Fibroblast of pulmonary artery (primary cell): ENCODE results near the gene YPEL5.

ENCODE experiments used
- DNase-seq: peaks from one replicate; pipeline ENCODE4 v3.0.0-alpha.2; 2010; ENCODE audit warnings: low read depth
- H3K4me3 ChIP-seq: replicated peaks from 2 replicates; pipeline ENCODE4 v1.5.1; 2011; ENCODE audit warnings: low read depth, mild to moderate bottlenecking, control low read depth, low read length, moderate library complexity
- TF ChIP-seq, protein P1 (sequence below): IDR thresholded peaks from 2 replicates; pipeline ENCODE4 v1.5.1; 2011; ENCODE audit warnings: mild to moderate bottlenecking, control low read depth, low read length, inconsistent platforms; ENCODE audit errors: missing control alignments

YPEL5 gene

DNA sequence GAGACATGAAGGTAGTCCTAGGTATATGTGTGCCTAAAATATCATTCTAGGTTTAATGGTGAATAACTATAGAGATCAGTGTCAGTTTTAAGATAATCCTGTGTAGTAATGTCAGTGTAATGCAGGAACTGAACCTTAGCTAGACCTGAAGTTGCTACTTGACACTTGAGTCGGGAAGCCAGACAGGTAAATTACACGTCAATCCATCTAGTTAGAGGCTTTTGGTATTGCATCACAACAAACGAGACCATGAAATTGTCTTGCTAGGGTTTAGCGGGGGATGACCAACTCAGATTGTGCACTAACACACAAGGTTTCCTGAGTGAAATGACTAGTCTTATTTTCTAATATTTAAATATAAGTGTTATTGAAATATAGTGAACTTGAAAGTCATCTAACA, 2.0 kb downstream of the YPEL5 start:
- no peak overlapping the region for H3K4me3 ChIP-seq
- TF ChIP-seq, protein P1, sequence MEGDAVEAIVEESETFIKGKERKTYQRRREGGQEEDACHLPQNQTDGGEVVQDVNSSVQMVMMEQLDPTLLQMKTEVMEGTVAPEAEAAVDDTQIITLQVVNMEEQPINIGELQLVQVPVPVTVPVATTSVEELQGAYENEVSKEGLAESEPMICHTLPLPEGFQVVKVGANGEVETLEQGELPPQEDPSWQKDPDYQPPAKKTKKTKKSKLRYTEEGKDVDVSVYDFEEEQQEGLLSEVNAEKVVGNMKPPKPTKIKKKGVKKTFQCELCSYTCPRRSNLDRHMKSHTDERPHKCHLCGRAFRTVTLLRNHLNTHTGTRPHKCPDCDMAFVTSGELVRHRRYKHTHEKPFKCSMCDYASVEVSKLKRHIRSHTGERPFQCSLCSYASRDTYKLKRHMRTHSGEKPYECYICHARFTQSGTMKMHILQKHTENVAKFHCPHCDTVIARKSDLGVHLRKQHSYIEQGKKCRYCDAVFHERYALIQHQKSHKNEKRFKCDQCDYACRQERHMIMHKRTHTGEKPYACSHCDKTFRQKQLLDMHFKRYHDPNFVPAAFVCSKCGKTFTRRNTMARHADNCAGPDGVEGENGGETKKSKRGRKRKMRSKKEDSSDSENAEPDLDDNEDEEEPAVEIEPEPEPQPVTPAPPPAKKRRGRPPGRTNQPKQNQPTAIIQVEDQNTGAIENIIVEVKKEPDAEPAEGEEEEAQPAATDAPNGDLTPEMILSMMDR: no peak
- DNase-seq: no peak

- DNase-seq: peak; percentile 6
- TF ChIP-seq, protein P1: no peak
- no peak overlapping the region for H3K4me3 ChIP-seq
These were observed 2.7 kb downstream of the YPEL5 start for GRCh38 chr2:30149513-30149912.

DNA sequence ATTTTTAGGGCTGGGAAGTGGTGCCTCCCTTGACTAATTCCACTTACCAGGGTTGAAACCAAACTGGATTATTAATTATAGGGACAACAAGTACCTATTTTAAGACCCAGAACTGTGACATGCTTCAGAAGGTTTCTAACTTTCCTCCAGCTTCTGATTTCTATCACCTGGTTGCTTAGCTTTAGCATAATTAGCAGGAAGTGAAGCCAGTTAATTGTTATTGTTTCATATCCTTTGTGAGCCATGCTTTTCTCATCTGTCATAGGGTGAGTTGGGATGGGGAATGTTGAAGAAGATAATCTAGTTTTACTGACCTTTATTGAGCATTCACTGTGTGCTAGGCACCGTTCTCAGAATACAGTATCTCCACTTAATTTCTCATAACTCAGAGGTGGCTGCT, 3.2 kb downstream of the YPEL5 start:
- no peak overlapping the region for H3K4me3 ChIP-seq
- TF ChIP-seq, protein P1: no peak
- no peak for DNase-seq

DNA sequence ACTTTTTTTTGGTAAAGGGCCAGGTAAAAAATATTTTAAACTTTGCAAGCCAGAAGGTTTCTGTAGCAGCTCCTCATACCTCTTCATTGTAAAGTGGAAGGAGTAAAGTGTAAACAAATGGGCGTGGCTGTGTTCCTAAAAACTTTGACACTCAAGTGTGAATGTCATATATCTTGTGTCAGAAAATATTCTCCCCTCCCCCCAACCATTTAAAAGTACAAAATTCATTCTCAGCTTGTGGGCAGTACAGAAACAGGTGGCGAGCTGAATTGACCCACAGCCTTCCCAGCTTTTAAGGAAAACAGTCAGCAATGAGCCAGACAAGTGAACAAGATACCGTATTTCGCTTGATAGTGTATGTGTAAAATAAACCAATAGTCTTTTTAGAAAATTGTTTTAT, 4.0 kb downstream of the YPEL5 start:
- TF ChIP-seq, protein P1: no peak
- no peak for DNase-seq
- no peak overlapping the region for H3K4me3 ChIP-seq

GRCh38 chr2:30152385-30152784, 5.6 kb downstream of the YPEL5 start:
- no peak for DNase-seq
- TF ChIP-seq, protein P1: no peak
- H3K4me3 ChIP-seq: no peak overlapping the region

GRCh38 chr2:30155202-30155601, 8.4 kb downstream of the YPEL5 start:
- H3K4me3 ChIP-seq: no peak overlapping the region
- DNase-seq: peak; percentile 21
- TF ChIP-seq, protein P1: no peak

- no peak for DNase-seq
- TF ChIP-seq, protein P1: no peak
- H3K4me3 ChIP-seq: no peak overlapping the region
These were observed 9.3 kb downstream of the YPEL5 start for GRCh38 chr2:30155889-30156658.
